Astrocyte (in vitro differentiated cells and primary cell): ENCODE measurements around the gene RAPGEF3.

Experiments used
- CTCF ChIP-seq: IDR thresholded peaks from 2 replicates; pipeline ENCODE4 v1.5.1; 2011; ENCODE audit warnings: low read depth, mild to moderate bottlenecking, inconsistent platforms, low read length, moderate library complexity; ENCODE audit not compliant: insufficient read depth
- EZH2 ChIP-seq: IDR thresholded peaks from 2 replicates; pipeline ENCODE4 v1.6.1; 2012; ENCODE audit warnings: mild to moderate bottlenecking, low read length, inconsistent platforms; ENCODE audit not compliant: insufficient read depth

DNA sequence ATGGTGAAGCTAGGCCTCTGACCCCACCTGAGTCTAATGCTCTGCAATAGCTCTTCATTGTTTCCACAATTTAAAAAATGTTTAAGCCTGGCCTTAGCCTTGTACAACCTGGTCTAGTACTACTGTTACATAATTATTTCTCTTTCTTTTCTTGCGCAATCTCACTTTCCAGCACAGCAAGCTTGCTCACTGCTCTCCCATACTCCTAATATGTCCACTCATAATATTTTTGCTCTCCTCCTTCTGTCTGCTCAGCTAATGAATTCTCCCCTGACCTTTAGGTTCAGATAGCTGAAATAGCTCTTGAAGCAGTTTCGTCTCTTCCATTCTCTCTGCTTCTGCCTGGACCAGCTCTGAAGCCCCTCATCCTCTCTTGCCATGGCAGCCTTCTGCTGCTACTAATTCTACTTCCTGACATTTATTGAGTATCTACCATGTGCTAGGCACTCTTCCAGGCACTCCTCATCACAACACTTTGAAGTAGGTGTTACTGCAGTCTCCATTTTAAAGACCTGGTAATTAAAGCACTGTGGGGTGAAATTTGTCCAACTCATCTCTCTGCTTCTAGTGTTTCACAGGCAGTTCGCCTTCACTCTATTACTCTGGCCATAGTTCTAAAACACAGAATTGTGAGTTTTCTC lies 11.5 kb upstream of the RAPGEF3 start:
- TF ChIP-seq CTCF (no peak), EZH2 (no peak)
